T-cell (primary cell): Measurements from ENCODE around the gene FBXW11. TPM values are rescaled to one million over a fixed set of nuclear protein-coding genes. Genes with fewer than 3 reads are reported as not detected.

Experiments used
- ATAC-seq, 4 experiments: fragments of 200-7000 bp in 3 of 4; fragments of 150-1000 bp in 1 of 4; cut with Tn5 transposase; replicated peaks in 1 of 4; 1 replicate in 3 of 4; 2 replicates in 1 of 4; pipeline ENCODE4 v1.10.0; 2021; ENCODE audit warnings: moderate library complexity in 3 of 4, mild to moderate bottlenecking in 2 of 4, moderate number of reproducible peaks in 1 of 4
- CTCF ChIA-PET, 2 donors: fragments of 300-600 bp; sonication (Branson Sonifier 250); formaldehyde crosslinking; loops; one replicate each; lab custom pipeline; 2022; ENCODE audit warnings: antibody characterized with exemption in 2 of 2; lab: Charles Lee
- POLR2A ChIA-PET, 2 donors: fragments of 300-600 bp; sonication (Branson Sonifier 250); formaldehyde crosslinking; loops; one replicate each; lab custom pipeline; 2022; ENCODE audit warnings: antibody characterized with exemption in 2 of 2; lab: Charles Lee
- DNase-seq, 35 experiments: peaks; one replicate each; pipeline versions ENCODE4 v3.0.0 to v3.0.0-alpha.2; 2013 to 2023
- H3K27ac ChIP-seq: one replicate; pipeline ENCODE4 v1.5.1; 2013; ENCODE audit warnings: low read length
- H3K27me3 ChIP-seq, 2 experiments: replicated peaks in 1 of 2; 1 replicate in 1 of 2; 2 replicates in 1 of 2; pipeline versions ENCODE4 v1.6.1 to v1.7.0; 2013; ENCODE audit warnings: low read length in 1 of 2, mixed read lengths in 1 of 2; ENCODE audit not compliant: control insufficient read depth in 2 of 2, insufficient read depth in 2 of 2; ENCODE audit errors: extremely low read depth in 1 of 2
- H3K36me3 ChIP-seq, 2 donors: 1 replicate in 1 of 2; 2 replicates in 1 of 2; pipeline versions ENCODE4 v1.6.1 to v1.7.0; 2013; ENCODE audit warnings: low read length in 1 of 2; ENCODE audit not compliant: control insufficient read depth in 2 of 2, insufficient read depth in 1 of 2; ENCODE audit errors: extremely low read depth in 1 of 2
- H3K4me1 ChIP-seq, 2 experiments: 1 replicate in 1 of 2; 2 replicates in 1 of 2; pipeline versions ENCODE4 v1.6.1 to v1.7.0; 2013; ENCODE audit warnings: low read length in 2 of 2, mixed read lengths in 1 of 2; ENCODE audit not compliant: insufficient read depth in 2 of 2, control insufficient read depth in 1 of 2; ENCODE audit errors: extremely low read depth in 1 of 2
- H3K4me3 ChIP-seq, 2 donors: 1 replicate in 1 of 2; 2 replicates in 1 of 2; pipeline versions ENCODE4 v1.5.1 to v1.7.0; 2013; ENCODE audit warnings: mild to moderate bottlenecking in 2 of 2, low read length in 1 of 2, moderate library complexity in 1 of 2; ENCODE audit not compliant: control insufficient read depth in 1 of 2; ENCODE audit errors: extremely low read depth in 1 of 2
- H3K9me3 ChIP-seq: 2 replicates; pipeline ENCODE4 v1.7.0; 2013
- H3K27ac Mint-ChIP-seq, 2 donors: one replicate each; pipeline ENCODE4 v1.8.0; 2020 to 2021; ENCODE audit warnings: mild to moderate bottlenecking in 2 of 2, mixed read lengths in 2 of 2
- H3K27me3 Mint-ChIP-seq, 2 donors: one replicate each; pipeline ENCODE4 v1.8.0; 2021 to 2022; ENCODE audit warnings: mixed read lengths in 2 of 2
- H3K36me3 Mint-ChIP-seq: one replicate; pipeline ENCODE4 v1.8.0; 2021; ENCODE audit warnings: mixed read lengths
- H3K4me1 Mint-ChIP-seq, 3 donors: one replicate each; pipeline ENCODE4 v1.8.0; 2020 to 2022; ENCODE audit warnings: mixed read lengths in 3 of 3, mild to moderate bottlenecking in 1 of 3
- H3K4me3 Mint-ChIP-seq, 3 donors: one replicate each; pipeline ENCODE4 v1.8.0; 2020 to 2022; ENCODE audit warnings: mild to moderate bottlenecking in 3 of 3, mixed read lengths in 3 of 3, moderate library complexity in 3 of 3
- H3K9me3 Mint-ChIP-seq, 3 donors: one replicate each; pipeline ENCODE4 v1.8.0; 2020 to 2022; ENCODE audit warnings: mixed read lengths in 3 of 3
- WGBS: methylation state at CpG from one replicate; pipeline ENCODE4 v1.1.5; 2013; ENCODE audit warnings: missing lambda C conversion rate; ENCODE audit not compliant: insufficient coverage; 5-methylcytosine and 5-hydroxymethylcytosine counted together
- total RNA-seq, 35 experiments: library from RNA in 6 of 35; stranded (reverse) in 6 of 35; fragments of 120-200 nt in 1 of 35; gene quantifications; one replicate each; pipeline versions ENCODE4 v1.2.1 to v1.2.4 and lab custom pipeline; 2013 to 2026

FBXW11 gene
- total RNA-seq, 5 donors from 2014 or later (not counting 1 experiment from before 2014, with no cell fraction given) = 33.4 to 36.6 (median 34.2) TPM

GRCh38 chr5:171906703-171907590 is 99.5 kb downstream of the FBXW11 start:
- H3K4me3 ChIP-seq = no peak overlapping the region
- Mint-ChIP-seq H3K36me3 (peaks cover 11% of the 10 kb centered on the region), H3K4me1 (peaks cover 44 to 62% (median 45%) of the 10 kb centered on the region in 3 donors), H3K27ac (no peak overlapping the region), H3K27me3 (no peaks in the 10 kb centered on the region), H3K9me3 (no peaks in the 10 kb centered on the region), H3K4me3 (no peak overlapping the region)
- CTCF ChIA-PET = interaction anchor here (0.5 to 1.9 kb wide), 11 partner anchors 10 to 488 kb away, joined by 3 to 7 read pairs (median 4); partner anchors contain the start of gene FBXW11 (in 1 of the 2)
- no peaks in the 10 kb centered on the region for H3K9me3 ChIP-seq
- H3K27me3 ChIP-seq = no peaks in the 10 kb centered on the region
- H3K4me1 ChIP-seq = peaks cover 0 to 18% of the 10 kb centered on the region in 2 experiments
- DNase-seq = no peak
- no peak for ATAC-seq
- POLR2A ChIA-PET = no interaction called here
- WGBS = 57% methylated on average over 5 of the region's 7 CpGs
- H3K27ac ChIP-seq = no peak overlapping the region
- H3K36me3 ChIP-seq = peaks cover 0 to 6% of the 10 kb centered on the region in 2 donors

- Mint-ChIP-seq H3K9me3 (no peaks in the 10 kb centered on the region), H3K27me3 (no peaks in the 10 kb centered on the region), H3K27ac (peak overlapping the region in 1 of 2 donors; percentile 44), H3K4me3 (peak overlapping the region in 1 of 3 donors; percentile 3), H3K36me3 (peaks cover 11% of the 10 kb centered on the region), H3K4me1 (peaks cover 39 to 56% (median 43%) of the 10 kb centered on the region in 3 donors)
- Histone ChIP-seq H3K27ac (no peak overlapping the region), H3K27me3 (no peaks in the 10 kb centered on the region), H3K4me1 (peaks cover 0 to 18% of the 10 kb centered on the region in 2 experiments), H3K36me3 (peaks cover 0 to 6% of the 10 kb centered on the region in 2 donors), H3K4me3 (no peak overlapping the region), H3K9me3 (no peaks in the 10 kb centered on the region)
- ChIA-PET POLR2A (no interaction called here), CTCF (interaction anchor here (0.5 to 1.5 kb wide), 12 partner anchors 11 to 871 kb away, joined by 3 to 7 read pairs (median 4); no protein-coding TSS in a partner anchor)
- DNase-seq (no peak), ATAC-seq (no peak)
- 17% methylated on average over 1 of the region's 4 CpGs for WGBS
Measured at GRCh38 chr5:171906066-171906570, 100.3 kb downstream of the FBXW11 start.

- Mint-ChIP-seq H3K27ac (no peak overlapping the region), H3K9me3 (no peaks in the 10 kb centered on the region), H3K4me1 (peaks cover 39 to 67% (median 45%) of the 10 kb centered on the region in 3 donors), H3K27me3 (no peaks in the 10 kb centered on the region), H3K4me3 (no peak overlapping the region), H3K36me3 (peaks cover 16% of the 10 kb centered on the region)
- H3K36me3 ChIP-seq = no peaks in the 10 kb centered on the region
- H3K4me1 ChIP-seq = peaks cover 0 to 18% of the 10 kb centered on the region in 2 experiments
- no peaks in the 10 kb centered on the region for H3K27me3 ChIP-seq
- no peak overlapping the region for H3K27ac ChIP-seq
- ATAC-seq (no peak), DNase-seq (no peak)
- no peak overlapping the region for H3K4me3 ChIP-seq
- POLR2A ChIA-PET = no interaction called here
- no peaks in the 10 kb centered on the region for H3K9me3 ChIP-seq
- CTCF ChIA-PET = no interaction called here
Measured at GRCh38 chr5:171904886-171905285, 101.6 kb downstream of the FBXW11 start.

GRCh38 chr5:171901764-171902163 is 104.7 kb downstream of the FBXW11 start:
- H3K27me3 ChIP-seq = no peaks in the 10 kb centered on the region
- H3K4me1 ChIP-seq = peaks cover 0 to 15% of the 10 kb centered on the region in 2 experiments
- Mint-ChIP-seq H3K36me3 (peaks cover 22% of the 10 kb centered on the region), H3K27ac (no peak overlapping the region), H3K4me1 (peaks cover 41 to 61% (median 50%) of the 10 kb centered on the region in 3 donors), H3K4me3 (no peak overlapping the region), H3K27me3 (no peaks in the 10 kb centered on the region), H3K9me3 (no peaks in the 10 kb centered on the region)
- H3K4me3 ChIP-seq = no peak overlapping the region
- H3K9me3 ChIP-seq = no peaks in the 10 kb centered on the region
- CTCF ChIA-PET = interaction anchor here (0.5 to 0.6 kb wide), 2 partner anchors 22 to 381 kb away, joined by 3 to 4 read pairs; no protein-coding TSS in a partner anchor
- DNase-seq (no peak), ATAC-seq (no peak)
- POLR2A ChIA-PET = no interaction called here
- WGBS = 90% methylated on average over 2 of the region's 7 CpGs
- H3K36me3 ChIP-seq = no peaks in the 10 kb centered on the region
- no peak overlapping the region for H3K27ac ChIP-seq

- Histone ChIP-seq H3K4me1 (peaks cover 0 to under 1% of the 10 kb centered on the region in 2 experiments), H3K27ac (no peak overlapping the region), H3K27me3 (no peaks in the 10 kb centered on the region), H3K9me3 (no peaks in the 10 kb centered on the region), H3K4me3 (no peak overlapping the region), H3K36me3 (peaks cover 0 to 9% of the 10 kb centered on the region in 2 donors)
- CTCF ChIA-PET = interaction anchor here (1.4 to 1.6 kb wide), 2 partner anchors 8 to 11 kb away, joined by 3 to 4 read pairs; no protein-coding TSS in a partner anchor
- DNase-seq = no peak
- WGBS = no CpG with 5 or more reads among the region's 5 CpGs
- Mint-ChIP-seq H3K9me3 (no peaks in the 10 kb centered on the region), H3K27me3 (no peaks in the 10 kb centered on the region), H3K27ac (no peak overlapping the region), H3K36me3 (peaks cover 33% of the 10 kb centered on the region), H3K4me3 (no peak overlapping the region), H3K4me1 (peaks cover 24 to 41% (median 33%) of the 10 kb centered on the region in 3 donors)
- ATAC-seq = no peak
- POLR2A ChIA-PET = interaction anchor here in 1 of 2 donors (0.7 kb wide), 1 partner anchor 11 kb away, joined by 3 read pairs; no protein-coding TSS in a partner anchor
Measured at GRCh38 chr5:171899792-171900191, 106.6 kb downstream of the FBXW11 start.

GRCh38 chr5:171898879-171899278 is 107.6 kb downstream of the FBXW11 start:
- Mint-ChIP-seq H3K27ac (no peak overlapping the region), H3K27me3 (no peaks in the 10 kb centered on the region), H3K9me3 (no peaks in the 10 kb centered on the region), H3K4me3 (no peak overlapping the region), H3K36me3 (peaks cover 37% of the 10 kb centered on the region), H3K4me1 (peaks cover 22 to 40% (median 31%) of the 10 kb centered on the region in 3 donors)
- Histone ChIP-seq H3K27ac (no peak overlapping the region), H3K4me3 (no peak overlapping the region), H3K27me3 (no peaks in the 10 kb centered on the region), H3K9me3 (no peaks in the 10 kb centered on the region), H3K4me1 (no peaks in the 10 kb centered on the region), H3K36me3 (peaks cover 0 to 15% of the 10 kb centered on the region in 2 donors)
- ATAC-seq = no peak
- no CpG with 5 or more reads among the region's 1 CpG for WGBS
- POLR2A ChIA-PET = interaction anchor here in 1 of 2 donors (0.7 kb wide), 1 partner anchor 12 kb away, joined by 3 read pairs; no protein-coding TSS in a partner anchor
- CTCF ChIA-PET = interaction anchor here (1.4 to 1.6 kb wide), 2 partner anchors 9 to 12 kb away, joined by 3 to 4 read pairs; no protein-coding TSS in a partner anchor
- DNase-seq = no peak
